CD14-positive monocyte (primary cell): ENCODE results near the gene OR52B6. TPM values are rescaled to one million over a fixed set of nuclear protein-coding genes. Genes with fewer than 3 reads are reported as not detected.

ENCODE experiments used
- DNase-seq, 3 donors: peaks; one replicate each; pipeline ENCODE4 v3.0.0-alpha.2; 2011 to 2022
- H2AFZ ChIP-seq: 2 replicates; pipeline ENCODE4 v1.6.0; 2012; ENCODE audit warnings: mild to moderate bottlenecking, low read depth, low read length, inconsistent platforms; ENCODE audit not compliant: insufficient read depth, poor library complexity, severe bottlenecking
- H3K27ac ChIP-seq, 2 donors: 1 replicate in 1 of 2; 2 replicates in 1 of 2; pipeline ENCODE4 v1.5.1; 2012 to 2013; ENCODE audit warnings: low read length in 2 of 2, control low read depth in 1 of 2, inconsistent platforms in 1 of 2, low read depth in 1 of 2, mild to moderate bottlenecking in 1 of 2
- H3K27me3 ChIP-seq, 2 donors: one replicate each; pipeline versions ENCODE4 v1.6.0 to v1.6.1; 2011 to 2013; ENCODE audit warnings: low read length in 2 of 2; ENCODE audit not compliant: control insufficient read depth in 2 of 2, insufficient read depth in 2 of 2
- H3K36me3 ChIP-seq, 2 donors: replicated peaks in 1 of 2; 1 replicate in 1 of 2; 2 replicates in 1 of 2; pipeline versions ENCODE4 v1.5.1 to v1.6.1; 2012 to 2013; ENCODE audit warnings: low read length in 2 of 2, control low read depth in 1 of 2, inconsistent platforms in 1 of 2, mild to moderate bottlenecking in 1 of 2; ENCODE audit not compliant: insufficient read depth in 2 of 2, control insufficient read depth in 1 of 2
- H3K4me1 ChIP-seq, 2 donors: 1 replicate in 1 of 2; 2 replicates in 1 of 2; pipeline versions ENCODE4 v1.5.1 to v1.6.1; 2012 to 2013; ENCODE audit warnings: low read length in 2 of 2, control low read depth in 1 of 2, inconsistent platforms in 1 of 2, mild to moderate bottlenecking in 1 of 2, moderate library complexity in 1 of 2; ENCODE audit not compliant: insufficient read depth in 2 of 2, control insufficient read depth in 1 of 2
- H3K4me2 ChIP-seq: replicated peaks from 2 replicates; pipeline ENCODE3; 2012; ENCODE audit warnings: low read length, moderate library complexity, mild to moderate bottlenecking; ENCODE audit not compliant: poor library complexity, severe bottlenecking; ENCODE audit errors: extremely low read depth
- H3K4me3 ChIP-seq, 3 experiments: fragments of 200-600 bp in 1 of 3; sonication (generic) in 1 of 3; replicated peaks in 1 of 3; 1 replicate in 2 of 3; 2 replicates in 1 of 3; pipeline ENCODE4 v1.5.1; 2011 to 2013; ENCODE audit warnings: low read length in 3 of 3, mild to moderate bottlenecking in 3 of 3, control low read depth in 2 of 3, low read depth in 2 of 3, inconsistent platforms in 1 of 3, moderate library complexity in 1 of 3
- H3K79me2 ChIP-seq: 2 replicates; pipeline ENCODE4 v1.6.0; 2012; ENCODE audit warnings: mild to moderate bottlenecking, control low read depth, inconsistent platforms, low read length, moderate library complexity; ENCODE audit not compliant: insufficient read depth
- H3K9ac ChIP-seq: 2 replicates; pipeline ENCODE4 v1.6.0; 2017; ENCODE audit warnings: low read length, mild to moderate bottlenecking; ENCODE audit not compliant: insufficient read depth, poor library complexity, severe bottlenecking
- H3K9me3 ChIP-seq, 2 donors: replicated peaks in 1 of 2; 1 replicate in 1 of 2; 2 replicates in 1 of 2; pipeline versions ENCODE4 v1.5.1 to v1.6.1; 2012 to 2013; ENCODE audit warnings: low read length in 2 of 2, control low read depth in 1 of 2; ENCODE audit not compliant: control insufficient read depth in 1 of 2, insufficient read depth in 1 of 2
- H4K20me1 ChIP-seq: 2 replicates; pipeline ENCODE4 v1.6.0; 2012; ENCODE audit warnings: mild to moderate bottlenecking, low read length, control low read depth, moderate library complexity; ENCODE audit not compliant: insufficient read depth
- H3K27ac Mint-ChIP-seq, 7 donors: one replicate each; pipeline ENCODE4 v1.8.0; 2020; ENCODE audit warnings: mild to moderate bottlenecking in 7 of 7, mixed read lengths in 7 of 7, moderate library complexity in 6 of 7, inconsistent platforms in 2 of 7
- H3K27me3 Mint-ChIP-seq, 3 donors: one replicate each; pipeline ENCODE4 v1.8.0; 2021 to 2022; ENCODE audit warnings: low read depth in 3 of 3, mild to moderate bottlenecking in 3 of 3, mixed read lengths in 3 of 3, moderate library complexity in 3 of 3, inconsistent platforms in 1 of 3
- H3K36me3 Mint-ChIP-seq, 2 donors: one replicate each; pipeline ENCODE4 v1.8.0; 2020; ENCODE audit warnings: mixed read lengths in 2 of 2, inconsistent platforms in 1 of 2, mild to moderate bottlenecking in 1 of 2
- H3K4me1 Mint-ChIP-seq: one replicate; pipeline ENCODE4 v1.8.0; 2020; ENCODE audit warnings: mild to moderate bottlenecking, mixed read lengths
- H3K4me3 Mint-ChIP-seq, 2 donors: one replicate each; pipeline ENCODE4 v1.8.0; 2020; ENCODE audit warnings: mild to moderate bottlenecking in 2 of 2, mixed read lengths in 2 of 2, moderate library complexity in 1 of 2
- H3K9me3 Mint-ChIP-seq, 7 donors: one replicate each; pipeline ENCODE4 v1.8.0; 2020 to 2022; ENCODE audit warnings: mixed read lengths in 7 of 7, mild to moderate bottlenecking in 6 of 7, moderate library complexity in 6 of 7, inconsistent platforms in 2 of 7
- WGBS: methylation state at CpG from one replicate; pipeline ENCODE4 v1.1.5; 2013; ENCODE audit warnings: missing lambda C conversion rate; ENCODE audit not compliant: insufficient coverage; 5-methylcytosine and 5-hydroxymethylcytosine counted together
- intact Hi-C, 2 donors: fragments of 100-400 bp; cut with micrococcal nuclease; formaldehyde crosslinking; loops; one replicate each; pipeline versions ENCODE4 v1.15.0 to v1.15.1; 2023
- polyA plus RNA-seq, 3 donors: library from polyadenylated mRNA; depleted of rRNA in 1 of 3; unstranded in 2 of 3; stranded (reverse) in 1 of 3; fragments of 300-500 nt in 2 of 3; fragments of >200 nt in 1 of 3; fragmentation: Illumina TruSeq in 2 of 3; gene quantifications; 1 replicate in 2 of 3; 2 replicates in 1 of 3; pipeline ENCODE4 v1.2.3, GENCODE V29; 2012 to 2021
- TF ChIP-seq, protein P1 (sequence below): fragments of 200-600 bp; IDR thresholded peaks from one replicate; pipeline ENCODE4 v1.8.0; 2022; ENCODE audit warnings: antibody characterized with exemption, mild to moderate bottlenecking

OR52B6 gene
- polyA plus RNA-seq, 3 donors = not detected

DNA sequence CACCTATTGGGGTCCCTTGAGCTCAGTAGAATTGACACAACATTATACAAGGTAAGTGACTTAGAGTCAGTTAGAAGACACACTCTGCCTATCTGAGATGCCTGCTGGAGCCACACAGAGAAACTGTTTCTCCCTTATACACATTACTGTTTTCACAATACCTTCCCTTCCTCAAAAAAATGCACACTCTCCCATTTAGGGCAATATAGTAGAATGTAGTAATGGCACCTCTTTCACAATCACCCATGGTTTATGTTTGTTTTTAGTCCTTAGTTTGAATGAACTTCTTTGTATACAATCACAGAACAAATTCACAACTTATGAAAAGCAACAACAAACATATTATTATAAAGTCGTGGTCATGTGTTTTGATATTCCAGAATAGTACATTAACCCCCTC is 46.6 kb upstream of the OR52B6 start:
- Histone ChIP-seq H3K27me3 (no peaks in the 10 kb centered on the region), H3K9me3 (no peaks in the 10 kb centered on the region), H3K4me1 (no peaks in the 10 kb centered on the region), H2AFZ (no peak overlapping the region), H3K9ac (no peak overlapping the region), H3K4me3 (no peak overlapping the region), H3K4me2 (no peak overlapping the region), H4K20me1 (no peaks in the 10 kb centered on the region), H3K79me2 (no peaks in the 10 kb centered on the region), H3K36me3 (no peaks in the 10 kb centered on the region), H3K27ac (no peak overlapping the region)
- TF ChIP-seq, protein P1, sequence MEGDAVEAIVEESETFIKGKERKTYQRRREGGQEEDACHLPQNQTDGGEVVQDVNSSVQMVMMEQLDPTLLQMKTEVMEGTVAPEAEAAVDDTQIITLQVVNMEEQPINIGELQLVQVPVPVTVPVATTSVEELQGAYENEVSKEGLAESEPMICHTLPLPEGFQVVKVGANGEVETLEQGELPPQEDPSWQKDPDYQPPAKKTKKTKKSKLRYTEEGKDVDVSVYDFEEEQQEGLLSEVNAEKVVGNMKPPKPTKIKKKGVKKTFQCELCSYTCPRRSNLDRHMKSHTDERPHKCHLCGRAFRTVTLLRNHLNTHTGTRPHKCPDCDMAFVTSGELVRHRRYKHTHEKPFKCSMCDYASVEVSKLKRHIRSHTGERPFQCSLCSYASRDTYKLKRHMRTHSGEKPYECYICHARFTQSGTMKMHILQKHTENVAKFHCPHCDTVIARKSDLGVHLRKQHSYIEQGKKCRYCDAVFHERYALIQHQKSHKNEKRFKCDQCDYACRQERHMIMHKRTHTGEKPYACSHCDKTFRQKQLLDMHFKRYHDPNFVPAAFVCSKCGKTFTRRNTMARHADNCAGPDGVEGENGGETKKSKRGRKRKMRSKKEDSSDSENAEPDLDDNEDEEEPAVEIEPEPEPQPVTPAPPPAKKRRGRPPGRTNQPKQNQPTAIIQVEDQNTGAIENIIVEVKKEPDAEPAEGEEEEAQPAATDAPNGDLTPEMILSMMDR = no peak
- no peaks in the 10 kb centered on the region for H3K36me3 Mint-ChIP-seq
- H3K4me3 Mint-ChIP-seq = no peak overlapping the region
- intact Hi-C loops = no loop called here
- H3K27me3 Mint-ChIP-seq = no peaks in the 10 kb centered on the region
- no peak for DNase-seq
- H3K9me3 Mint-ChIP-seq = peaks cover 0 to 10% (median 3%) of the 10 kb centered on the region in 7 donors
- WGBS = no CpG with 5 or more reads among the region's 1 CpG
- H3K27ac Mint-ChIP-seq = no peak overlapping the region
- H3K4me1 Mint-ChIP-seq = peaks cover 6% of the 10 kb centered on the region

DNA sequence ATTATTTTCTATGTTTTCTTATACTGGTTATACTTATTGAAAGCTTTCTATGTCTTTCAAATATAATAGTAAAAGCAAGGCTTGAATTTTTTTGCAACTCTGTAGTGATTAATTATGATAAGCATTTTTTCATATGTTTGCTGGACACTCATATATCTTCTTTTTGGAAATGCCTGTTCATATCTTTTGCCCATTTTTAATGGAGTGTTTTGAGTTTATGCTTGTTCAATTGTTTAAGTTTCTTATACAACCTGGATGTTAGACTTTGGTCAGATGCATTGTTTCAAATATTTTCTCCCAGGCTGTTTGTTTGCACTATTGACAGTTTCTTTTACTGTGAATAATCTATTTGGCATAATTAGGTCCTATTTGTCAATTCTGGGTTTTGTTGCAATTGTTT is 44.2 kb upstream of the OR52B6 start:
- Mint-ChIP-seq H3K36me3 (no peaks in the 10 kb centered on the region), H3K4me1 (peaks cover 6% of the 10 kb centered on the region), H3K4me3 (no peak overlapping the region), H3K27me3 (no peaks in the 10 kb centered on the region), H3K9me3 (peaks cover 0 to 12% (median 6%) of the 10 kb centered on the region in 7 donors), H3K27ac (no peak overlapping the region)
- no peak overlapping the region for H2AFZ ChIP-seq
- H3K4me3 ChIP-seq = no peak overlapping the region
- no peak overlapping the region for H3K4me2 ChIP-seq
- no peaks in the 10 kb centered on the region for H3K36me3 ChIP-seq
- no peak overlapping the region for H3K9ac ChIP-seq
- no peaks in the 10 kb centered on the region for H3K4me1 ChIP-seq
- no peaks in the 10 kb centered on the region for H3K9me3 ChIP-seq
- intact Hi-C loops = no loop called here
- H4K20me1 ChIP-seq = no peaks in the 10 kb centered on the region
- no peak for DNase-seq
- TF ChIP-seq, protein P1 = no peak
- H3K79me2 ChIP-seq = no peaks in the 10 kb centered on the region
- H3K27ac ChIP-seq = no peak overlapping the region
- H3K27me3 ChIP-seq = no peaks in the 10 kb centered on the region
